NOMO-1 treated with dmso at 0.1 percent for 144 hours (cell line): ENCODE measurements around the gene TOMM34.

ENCODE experiments used
- DNase-seq: peaks from one replicate; lab custom pipeline; 2025; ENCODE audit not compliant: unreplicated experiment; lab: John Stamatoyannopoulos, UW

The TOMM34 gene

DNA sequence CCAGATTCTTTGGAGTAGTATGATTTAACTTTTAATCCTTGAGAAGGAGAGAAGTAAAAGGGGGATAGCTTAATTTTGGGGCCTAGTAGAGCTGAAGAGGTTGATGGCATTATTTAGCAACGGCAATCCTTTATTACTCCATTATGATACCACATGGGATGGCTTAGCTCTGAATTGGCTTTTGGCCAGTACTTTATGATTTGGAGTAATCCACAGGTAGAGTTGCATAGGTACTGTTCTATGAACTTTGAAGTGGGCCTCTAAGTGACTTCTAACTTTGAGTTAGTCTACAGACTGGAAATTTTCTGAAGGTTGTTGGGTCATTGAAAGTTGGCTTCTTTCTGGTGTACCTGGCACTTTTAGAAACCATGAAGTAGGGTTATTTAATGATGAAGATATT is 63.1 kb downstream of the TOMM34 start:
- no peak for DNase-seq

DNA sequence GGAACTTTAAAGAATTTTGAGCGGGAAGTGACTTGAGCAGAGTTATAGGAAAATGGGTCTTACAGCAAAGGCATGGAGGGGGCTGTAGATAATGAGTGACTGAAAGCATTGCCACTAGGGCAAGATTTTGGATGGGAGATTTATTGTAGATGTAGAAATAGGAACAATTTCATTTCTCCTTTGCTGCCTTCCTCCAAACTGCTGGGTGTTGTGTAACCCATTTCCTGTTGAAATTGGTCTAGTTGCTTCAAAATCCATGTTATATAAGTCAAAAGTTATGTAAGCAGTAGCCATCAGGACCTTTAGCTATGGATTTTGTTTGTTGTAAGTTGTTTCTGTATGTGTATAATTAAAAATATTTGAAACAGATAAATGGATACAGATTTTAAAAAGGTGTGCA is 63.6 kb downstream of the TOMM34 start:
- peak; percentile 76 for DNase-seq

- DNase-seq, result no peak
Observed at GRCh38 chr20:44894959-44895358, 65.2 kb downstream of the TOMM34 start.
